Hepatocyte (in vitro differentiated cells): ENCODE measurements around the gene CCDC148. TPM values are rescaled to one million over a fixed set of nuclear protein-coding genes. Genes with fewer than 3 reads are reported as not detected.

Experiments
- DNase-seq: peaks from one replicate; pipeline ENCODE4 v3.0.0-alpha.2; 2016; ENCODE audit warnings: low spot score
- H2AFZ ChIP-seq: fragments of 200-600 bp; sonication (generic); 2 replicates; pipeline ENCODE4 v1.6.0; 2016; ENCODE audit warnings: antibody characterized with exemption, mild to moderate bottlenecking
- H3K27ac ChIP-seq: fragments of 200-600 bp; sonication (generic); 2 replicates; pipeline ENCODE4 v1.5.1; 2016; ENCODE audit warnings: mild to moderate bottlenecking
- H3K27me3 ChIP-seq: fragments of 200-600 bp; sonication (generic); 2 replicates; pipeline ENCODE4 v1.6.1; 2016
- H3K36me3 ChIP-seq: fragments of 200-600 bp; sonication (generic); replicated peaks from 2 replicates; pipeline ENCODE4 v1.5.1; 2016; ENCODE audit warnings: low read depth; ENCODE audit not compliant: insufficient read depth
- H3K4me1 ChIP-seq: fragments of 200-600 bp; sonication (generic); 2 replicates; pipeline ENCODE4 v1.5.1; 2016; ENCODE audit warnings: mild to moderate bottlenecking, moderate library complexity; ENCODE audit not compliant: insufficient read depth
- H3K4me2 ChIP-seq: fragments of 200-600 bp; sonication (generic); 2 replicates; pipeline ENCODE4 v1.6.0; 2016
- H3K4me3 ChIP-seq: fragments of 200-600 bp; sonication (generic); 2 replicates; pipeline ENCODE4 v1.5.1; 2016; ENCODE audit warnings: mild to moderate bottlenecking
- H3K79me2 ChIP-seq: fragments of 200-600 bp; sonication (generic); 2 replicates; pipeline ENCODE4 v1.6.0; 2017; ENCODE audit warnings: mild to moderate bottlenecking
- H3K9me2 ChIP-seq: fragments of 200-600 bp; sonication (generic); replicated peaks from 2 replicates; pipeline ENCODE4 v1.6.0; 2017; ENCODE audit warnings: mild to moderate bottlenecking; ENCODE audit not compliant: insufficient read depth
- H3K9me3 ChIP-seq: fragments of 200-600 bp; sonication (generic); 2 replicates; pipeline ENCODE4 v1.5.1; 2016; ENCODE audit warnings: low read depth, mild to moderate bottlenecking
- H4K20me1 ChIP-seq: fragments of 200-600 bp; sonication (generic); 2 replicates; pipeline ENCODE4 v1.6.0; 2016; ENCODE audit warnings: mild to moderate bottlenecking; ENCODE audit not compliant: insufficient read depth, poor library complexity, severe bottlenecking
- EZH2 ChIP-seq: fragments of 200-600 bp; sonication (generic); IDR thresholded peaks from 2 replicates; pipeline ENCODE4 v1.6.1; 2016; ENCODE audit warnings: antibody characterized with exemption, mild to moderate bottlenecking, borderline replicate concordance
- EZH2phosphoT487 ChIP-seq: fragments of 200-600 bp; sonication (generic); IDR thresholded peaks from one replicate; pipeline ENCODE4 v1.6.1; 2018; ENCODE audit warnings: antibody characterized with exemption, mild to moderate bottlenecking, low read depth, moderate library complexity; ENCODE audit not compliant: unreplicated experiment, severe bottlenecking
- WGBS: methylation state at CpG from one replicate; pipeline ENCODE4 v1.1.6; 2016; ENCODE audit warnings: low lambda C conversion rate; ENCODE audit errors: missing lambda C conversion rate; 5-methylcytosine and 5-hydroxymethylcytosine counted together
- polyA plus RNA-seq: library from polyadenylated mRNA; unstranded; fragments of >200 nt; fragmentation: Nextera tagmentation; extraction: Ambion mirVana; gene quantifications from 2 replicates; pipeline ENCODE4 v1.2.1, GENCODE V29; 2016
- total RNA-seq: library from RNA; depleted of rRNA; stranded (reverse); fragments of >200 nt; gene quantifications from 2 replicates; pipeline ENCODE4 v1.2.3, GENCODE V29; 2014
- TF ChIP-seq, protein P1 (sequence below): fragments of 200-600 bp; sonication (generic); IDR thresholded peaks from 2 replicates; pipeline ENCODE4 v1.5.1; 2016; ENCODE audit warnings: antibody characterized with exemption, mild to moderate bottlenecking; ENCODE audit not compliant: poor library complexity

The CCDC148 gene
- total and polyA plus RNA-seq, 2 experiments from 2014 or later, result 0.62 to 2.2 TPM

GRCh38 chr2:158129037-158129436 lies 327.5 kb downstream of the CCDC148 start:
- H3K4me2 ChIP-seq, result peak overlapping the region; percentile 45
- H3K4me3 ChIP-seq, result no peak overlapping the region
- TF ChIP-seq EZH2phosphoT487, result no peak
- no peak for TF ChIP-seq EZH2
- TF ChIP-seq, protein P1, sequence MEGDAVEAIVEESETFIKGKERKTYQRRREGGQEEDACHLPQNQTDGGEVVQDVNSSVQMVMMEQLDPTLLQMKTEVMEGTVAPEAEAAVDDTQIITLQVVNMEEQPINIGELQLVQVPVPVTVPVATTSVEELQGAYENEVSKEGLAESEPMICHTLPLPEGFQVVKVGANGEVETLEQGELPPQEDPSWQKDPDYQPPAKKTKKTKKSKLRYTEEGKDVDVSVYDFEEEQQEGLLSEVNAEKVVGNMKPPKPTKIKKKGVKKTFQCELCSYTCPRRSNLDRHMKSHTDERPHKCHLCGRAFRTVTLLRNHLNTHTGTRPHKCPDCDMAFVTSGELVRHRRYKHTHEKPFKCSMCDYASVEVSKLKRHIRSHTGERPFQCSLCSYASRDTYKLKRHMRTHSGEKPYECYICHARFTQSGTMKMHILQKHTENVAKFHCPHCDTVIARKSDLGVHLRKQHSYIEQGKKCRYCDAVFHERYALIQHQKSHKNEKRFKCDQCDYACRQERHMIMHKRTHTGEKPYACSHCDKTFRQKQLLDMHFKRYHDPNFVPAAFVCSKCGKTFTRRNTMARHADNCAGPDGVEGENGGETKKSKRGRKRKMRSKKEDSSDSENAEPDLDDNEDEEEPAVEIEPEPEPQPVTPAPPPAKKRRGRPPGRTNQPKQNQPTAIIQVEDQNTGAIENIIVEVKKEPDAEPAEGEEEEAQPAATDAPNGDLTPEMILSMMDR, result no peak
- H3K27ac ChIP-seq, result peak overlapping the region; percentile 77
- WGBS, result 65% methylated on average over 5 of the region's 5 CpGs
- no peaks in the 10 kb centered on the region for H3K9me3 ChIP-seq
- H3K9me2 ChIP-seq, result no peaks in the 10 kb centered on the region
- no peaks in the 10 kb centered on the region for H3K36me3 ChIP-seq
- no peaks in the 10 kb centered on the region for H3K79me2 ChIP-seq
- H3K27me3 ChIP-seq, result no peaks in the 10 kb centered on the region
- no peaks in the 10 kb centered on the region for H4K20me1 ChIP-seq
- DNase-seq, result no peak
- H2AFZ ChIP-seq, result no peak overlapping the region
- peaks cover 60% of the 10 kb centered on the region for H3K4me1 ChIP-seq

DNA sequence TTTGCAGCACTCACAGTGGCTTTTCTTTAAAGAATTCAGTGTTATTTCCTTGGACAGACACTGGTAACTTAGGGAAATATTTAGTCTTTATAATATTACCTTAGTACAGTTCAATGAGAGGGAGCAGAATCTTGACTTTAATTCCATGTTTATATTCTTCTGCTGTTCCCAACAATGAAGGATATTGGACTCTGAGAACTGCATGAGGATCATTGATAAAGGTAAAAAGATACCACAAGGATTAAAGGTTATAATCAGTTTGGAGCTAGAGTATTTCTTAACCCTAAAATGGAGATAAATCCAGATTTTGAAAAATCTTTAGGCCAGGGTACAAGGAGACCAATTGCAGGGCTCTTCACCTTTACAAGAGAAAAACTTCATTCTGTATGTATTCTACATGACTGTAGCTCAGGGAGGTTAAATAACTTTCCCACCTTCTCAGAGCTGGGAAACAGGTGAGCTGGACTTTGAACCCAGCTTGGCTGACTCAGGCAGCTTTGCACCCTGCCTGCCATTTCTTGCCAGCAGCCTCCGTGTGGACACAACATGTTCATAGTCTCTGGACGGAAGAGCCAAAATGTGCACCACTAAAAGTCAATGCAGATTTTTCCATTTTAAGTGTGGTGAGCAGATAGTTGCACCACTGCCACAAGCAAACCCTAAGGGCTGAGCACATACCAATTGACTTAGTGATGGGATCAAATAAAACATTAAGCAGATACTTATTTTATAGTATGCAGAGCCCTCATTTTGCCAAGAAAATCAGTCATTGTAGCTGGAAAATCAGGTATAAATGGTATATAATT lies 328.2 kb downstream of the CCDC148 start:
- no peak overlapping the region for H2AFZ ChIP-seq
- H3K79me2 ChIP-seq, result no peaks in the 10 kb centered on the region
- no peaks in the 10 kb centered on the region for H3K9me2 ChIP-seq
- DNase-seq, result peak; percentile 80
- WGBS, result 26% methylated on average over 2 of the region's 2 CpGs
- peak overlapping the region; percentile 45 for H3K4me2 ChIP-seq
- no peak overlapping the region for H3K4me3 ChIP-seq
- peaks cover 54% of the 10 kb centered on the region for H3K4me1 ChIP-seq
- peak overlapping the region; percentile 77 for H3K27ac ChIP-seq
- no peaks in the 10 kb centered on the region for H3K27me3 ChIP-seq
- H3K36me3 ChIP-seq, result no peaks in the 10 kb centered on the region
- H3K9me3 ChIP-seq, result no peaks in the 10 kb centered on the region
- TF ChIP-seq EZH2phosphoT487 (no peak), EZH2 (no peak)
- TF ChIP-seq, protein P1, result no peak
- no peaks in the 10 kb centered on the region for H4K20me1 ChIP-seq

DNA sequence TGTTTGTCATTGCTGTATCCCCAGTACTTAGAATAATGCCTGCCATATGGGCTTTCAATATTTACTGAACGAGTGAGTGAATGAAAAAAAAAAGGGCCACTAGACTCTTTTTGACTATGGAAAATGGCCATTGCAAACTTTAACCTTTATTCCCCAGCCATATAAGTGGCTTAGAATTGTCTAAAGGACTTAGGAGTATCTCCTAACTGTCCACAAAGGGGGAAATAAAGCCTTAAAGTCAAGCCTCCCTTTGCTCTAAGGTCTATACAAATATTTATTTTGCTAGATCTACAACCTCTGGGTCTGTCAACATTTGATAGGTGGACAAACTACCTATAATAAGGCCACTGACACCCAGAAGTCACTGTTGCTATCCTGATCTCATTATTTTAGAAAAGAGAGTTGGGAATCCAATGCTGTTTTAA lies 329.2 kb downstream of the CCDC148 start:
- Histone ChIP-seq H3K9me3 (no peaks in the 10 kb centered on the region), H3K27me3 (no peaks in the 10 kb centered on the region), H3K9me2 (no peaks in the 10 kb centered on the region), H3K27ac (peak overlapping the region; percentile 44), H3K4me2 (peak overlapping the region; percentile 16), H2AFZ (no peak overlapping the region), H3K4me3 (no peak overlapping the region), H3K79me2 (no peaks in the 10 kb centered on the region), H4K20me1 (no peaks in the 10 kb centered on the region), H3K36me3 (no peaks in the 10 kb centered on the region), H3K4me1 (peaks cover 49% of the 10 kb centered on the region)
- TF ChIP-seq EZH2, result no peak
- DNase-seq, result no peak
- 43% methylated on average over 1 of the region's 1 CpG for WGBS

GRCh38 chr2:158125756-158126498 lies 330.6 kb downstream of the CCDC148 start:
- H3K27ac ChIP-seq, result peak overlapping the region; percentile 44
- H3K9me3 ChIP-seq, result no peaks in the 10 kb centered on the region
- H3K27me3 ChIP-seq, result no peaks in the 10 kb centered on the region
- no peak for DNase-seq
- H3K4me1 ChIP-seq, result peaks cover 42% of the 10 kb centered on the region
- no peak overlapping the region for H3K4me2 ChIP-seq
- TF ChIP-seq EZH2phosphoT487 (no peak), EZH2 (no peak)
- TF ChIP-seq, protein P1, result no peak
- H2AFZ ChIP-seq, result no peak overlapping the region
- WGBS, result 77% methylated on average over 5 of the region's 5 CpGs
- H3K79me2 ChIP-seq, result no peaks in the 10 kb centered on the region
- no peaks in the 10 kb centered on the region for H4K20me1 ChIP-seq
- H3K9me2 ChIP-seq, result no peaks in the 10 kb centered on the region
- H3K4me3 ChIP-seq, result no peak overlapping the region
- no peaks in the 10 kb centered on the region for H3K36me3 ChIP-seq
